Measurements from ENCODE around the gene DPM1. TPM values are rescaled to one million over a fixed set of nuclear protein-coding genes. Genes with fewer than 3 reads are reported as not detected.
A peak's percentile ranks its signal among the peaks of the same experiment; 100 is the strongest.

The DPM1 gene
- total and polyA plus RNA-seq, 2 of the 8 experiments (the other 6 are each of a cell fraction or from before 2014, with no cell fraction given): 42.3 to 57.0 TPM

- no peaks in the 10 kb centered on the region for H3K27me3 ChIP-seq (replicated peaks in 1 of 4; ENCODE audit: control insufficient read depth in 3 of 4, extremely low read depth in 1 of 4, insufficient read depth in 3 of 4, low read length in 3 of 4)
- H2BK5ac ChIP-seq (ENCODE audit: low read depth, low read length): no peak overlapping the region
- H4K20me1 ChIP-seq (replicated peaks in 1 of 2; ENCODE audit: control insufficient read depth in 1 of 2, insufficient read depth in 2 of 2, low read length in 2 of 2): peaks cover 37 to 57% of the 10 kb centered on the region in 2 experiments
- CTCF ChIA-PET (ENCODE audit: partially characterized antibody): interaction anchor here (0.8 to 2.5 kb wide), 3 partner anchors 10 to 136 kb away, joined by 3 to 8 read pairs (median 4); no protein-coding TSS in a partner anchor
- peaks cover 7 to 61% (median 14%) of the 10 kb centered on the region in 4 experiments; a peak in 7 of 8 replicates for H3K36me3 ChIP-seq (ENCODE audit: control insufficient read depth in 2 of 4, insufficient read depth in 4 of 4, low read length in 3 of 4)
- H3K4me2 ChIP-seq (ENCODE audit: insufficient read depth in 1 of 2, low read depth in 2 of 2, low read length in 2 of 2): no peak overlapping the region
- H4K91ac ChIP-seq (replicated peaks; ENCODE audit: insufficient read length, low read length): no peak overlapping the region
- H2AK5ac ChIP-seq (ENCODE audit: low read depth, low read length): no peak overlapping the region
- peaks cover 4% of the 10 kb centered on the region; the same call in 1 of the 2 replicates for H3K23me2 ChIP-seq (ENCODE audit: low read depth, low read length)
- H3K56ac ChIP-seq (replicated peaks; ENCODE audit: insufficient read length, low read depth, low read length): no peak overlapping the region
- no peak overlapping the region for H3K18ac ChIP-seq (ENCODE audit: extremely low read depth, low read length)
- no peak overlapping the region for H2BK20ac ChIP-seq (ENCODE audit: low read length)
- H3K9me3 ChIP-seq (ENCODE audit: insufficient read depth in 2 of 2, low read depth in 1 of 2, low read length in 1 of 2): no peaks in the 10 kb centered on the region
- TF ChIP-seq RFX5 (IDR thresholded peaks at IDR 0.05; ENCODE audit: borderline replicate concordance, low read depth, low read length) (no peak), CHD1 (IDR thresholded peaks at IDR 0.05; ENCODE audit: low read depth, low read length) (no peak), CTCF (IDR thresholded peaks at IDR 0.05; ENCODE audit: control extremely low read depth in 1 of 3, insufficient read depth in 1 of 3, low read depth in 1 of 3, low read length in 3 of 3) (no peak), JUND (IDR thresholded peaks at IDR 0.05; ENCODE audit: low read length) (no peak), TAF1 (IDR thresholded peaks at IDR 0.05; ENCODE audit: low read depth, low read length) (no peak)
- peaks cover 2% of the 10 kb centered on the region; the same call in 1 of the 2 replicates for H3K79me1 ChIP-seq (ENCODE audit: low read depth, low read length)
- no peak overlapping the region for H2BK12ac ChIP-seq (ENCODE audit: low read depth, low read length)
- no peak overlapping the region for H4K8ac ChIP-seq (ENCODE audit: extremely low read depth, insufficient read depth, low read length)
- no peak overlapping the region for H3K14ac ChIP-seq (ENCODE audit: insufficient read length)
- no peak overlapping the region for H3K9ac ChIP-seq (replicated peaks in 1 of 4; ENCODE audit: extremely low read depth in 1 of 4, low read depth in 3 of 4, low read length in 3 of 4)
- H2AFZ ChIP-seq (ENCODE audit: low read length): no peak overlapping the region
- H3K4me1 ChIP-seq (replicated peaks in 1 of 4; ENCODE audit: control insufficient read depth in 3 of 4, insufficient read depth in 4 of 4, low read length in 3 of 4): peaks cover 4 to 18% (median 8%) of the 10 kb centered on the region in 4 experiments; a peak in 6 of 7 replicates
- H3K79me2 ChIP-seq (ENCODE audit: control insufficient read depth in 1 of 2, insufficient read depth in 2 of 2, low read length in 2 of 2): peaks cover 73 to 89% of the 10 kb centered on the region in 2 experiments
- H3K4me3 ChIP-seq (ENCODE audit: extremely low read depth in 1 of 4, insufficient read depth in 2 of 4, low read depth in 3 of 4, low read length in 4 of 4): peak overlapping the region in 1 of 4 experiments; percentile 91; a peak in 1 of 8 replicates
- no peak overlapping the region for H3K23ac ChIP-seq (ENCODE audit: insufficient read length)
- FAIRE-seq (no peak), DNase-seq (ENCODE audit: low read depth in 1 of 2, low spot score in 2 of 2) (no peak)
- no peak overlapping the region for H3K27ac ChIP-seq (ENCODE audit: low read depth, low read length)
- WGBS, 2 experiments (ENCODE audit: extremely low coverage in 1 of 2, insufficient coverage in 1 of 2, insufficient read length in 1 of 2, insufficient replicate concordance in 2 of 2, low coverage in 1 of 2, low lambda C conversion rate in 2 of 2, missing lambda C conversion rate in 1 of 2): 78% methylated on average over 1 of the region's 1 CpG; no CpG with 5 or more reads in 1 of the 2 experiments
- H4K5ac ChIP-seq (ENCODE audit: insufficient read length, low read depth, low read length): no peak overlapping the region
- H2BK15ac ChIP-seq (ENCODE audit: low read length): no peak overlapping the region
- POLR2A ChIA-PET (ENCODE audit: partially characterized antibody): interaction anchor here (0.7 to 13.9 kb wide), 7 partner anchors 15 to 132 kb away, joined by 3 to 206 read pairs (median 4); partner anchors contain the start of gene BCAS4
- no peak overlapping the region for H2BK120ac ChIP-seq (replicated peaks; ENCODE audit: low read depth, low read length)
- H3K4ac ChIP-seq (replicated peaks; ENCODE audit: insufficient read length, low read depth, low read length): no peak overlapping the region
These were observed 31.8 kb downstream of the DPM1 start for GRCh38 chr20:50926530-50926929.
